ENCODE results near the gene UNC5CL.

UNC5CL gene

GRCh38 chr6:40998661-40999060 is 40.4 kb downstream of the UNC5CL start:
- Histone ChIP-seq H3K4me3 (replicated peaks; ENCODE audit: insufficient read depth, low read length) (no peak overlapping the region), H3K27me3 (ENCODE audit: insufficient read depth, poor library complexity, severe bottlenecking) (peaks cover 2% of the 10 kb centered on the region), H3K27ac (replicated peaks) (no peak overlapping the region)
- DNase-seq (ENCODE audit: low read depth in 1 of 2, low spot score in 1 of 2): no peak
- TF ChIP-seq SPI1 (IDR thresholded peaks at IDR 0.05; ENCODE audit: borderline replicate concordance, low read depth) (no peak), GABPA (IDR thresholded peaks at IDR 0.05; ENCODE audit: low read depth) (no peak), POLR2AphosphoS5 (IDR thresholded peaks at IDR 0.05; ENCODE audit: low read depth) (no peak), CTCF (IDR thresholded peaks at IDR 0.05; ENCODE audit: insufficient read depth, low read length) (no peak)
- TF ChIP-seq, protein P1, sequence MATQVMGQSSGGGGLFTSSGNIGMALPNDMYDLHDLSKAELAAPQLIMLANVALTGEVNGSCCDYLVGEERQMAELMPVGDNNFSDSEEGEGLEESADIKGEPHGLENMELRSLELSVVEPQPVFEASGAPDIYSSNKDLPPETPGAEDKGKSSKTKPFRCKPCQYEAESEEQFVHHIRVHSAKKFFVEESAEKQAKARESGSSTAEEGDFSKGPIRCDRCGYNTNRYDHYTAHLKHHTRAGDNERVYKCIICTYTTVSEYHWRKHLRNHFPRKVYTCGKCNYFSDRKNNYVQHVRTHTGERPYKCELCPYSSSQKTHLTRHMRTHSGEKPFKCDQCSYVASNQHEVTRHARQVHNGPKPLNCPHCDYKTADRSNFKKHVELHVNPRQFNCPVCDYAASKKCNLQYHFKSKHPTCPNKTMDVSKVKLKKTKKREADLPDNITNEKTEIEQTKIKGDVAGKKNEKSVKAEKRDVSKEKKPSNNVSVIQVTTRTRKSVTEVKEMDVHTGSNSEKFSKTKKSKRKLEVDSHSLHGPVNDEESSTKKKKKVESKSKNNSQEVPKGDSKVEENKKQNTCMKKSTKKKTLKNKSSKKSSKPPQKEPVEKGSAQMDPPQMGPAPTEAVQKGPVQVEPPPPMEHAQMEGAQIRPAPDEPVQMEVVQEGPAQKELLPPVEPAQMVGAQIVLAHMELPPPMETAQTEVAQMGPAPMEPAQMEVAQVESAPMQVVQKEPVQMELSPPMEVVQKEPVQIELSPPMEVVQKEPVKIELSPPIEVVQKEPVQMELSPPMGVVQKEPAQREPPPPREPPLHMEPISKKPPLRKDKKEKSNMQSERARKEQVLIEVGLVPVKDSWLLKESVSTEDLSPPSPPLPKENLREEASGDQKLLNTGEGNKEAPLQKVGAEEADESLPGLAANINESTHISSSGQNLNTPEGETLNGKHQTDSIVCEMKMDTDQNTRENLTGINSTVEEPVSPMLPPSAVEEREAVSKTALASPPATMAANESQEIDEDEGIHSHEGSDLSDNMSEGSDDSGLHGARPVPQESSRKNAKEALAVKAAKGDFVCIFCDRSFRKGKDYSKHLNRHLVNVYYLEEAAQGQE (IDR thresholded peaks at IDR 0.05; ENCODE audit: insufficient replicate concordance, low read depth): no peak

GRCh38 chr6:40997234-40997957 is 41.6 kb downstream of the UNC5CL start:
- TF ChIP-seq CTCF (IDR thresholded peaks at IDR 0.05; ENCODE audit: insufficient read depth, low read length) (no peak), SPI1 (IDR thresholded peaks at IDR 0.05; ENCODE audit: borderline replicate concordance, low read depth) (no peak), GABPA (IDR thresholded peaks at IDR 0.05; ENCODE audit: low read depth) (no peak), POLR2AphosphoS5 (IDR thresholded peaks at IDR 0.05; ENCODE audit: low read depth) (no peak)
- TF ChIP-seq, protein P1 (IDR thresholded peaks at IDR 0.05; ENCODE audit: insufficient replicate concordance, low read depth): no peak
- DNase-seq (ENCODE audit: low read depth in 1 of 2, low spot score in 1 of 2): no peak
- Histone ChIP-seq H3K4me3 (replicated peaks; ENCODE audit: insufficient read depth, low read length) (no peak overlapping the region), H3K27me3 (ENCODE audit: insufficient read depth, poor library complexity, severe bottlenecking) (no peaks in the 10 kb centered on the region), H3K27ac (replicated peaks) (no peak overlapping the region)

GRCh38 chr6:40996591-40997233 is 42.3 kb downstream of the UNC5CL start:
- H3K27ac ChIP-seq (replicated peaks): no peak overlapping the region
- no peak for DNase-seq (ENCODE audit: low read depth in 1 of 2, low spot score in 1 of 2)
- H3K27me3 ChIP-seq (ENCODE audit: insufficient read depth, poor library complexity, severe bottlenecking): no peaks in the 10 kb centered on the region
- H3K4me3 ChIP-seq (replicated peaks; ENCODE audit: insufficient read depth, low read length): no peak overlapping the region
- no peak for TF ChIP-seq CTCF (IDR thresholded peaks at IDR 0.05; ENCODE audit: insufficient read depth, low read length)
- TF ChIP-seq, protein P1 (IDR thresholded peaks at IDR 0.05; ENCODE audit: insufficient replicate concordance, low read depth): no peak
- TF ChIP-seq POLR2AphosphoS5 (IDR thresholded peaks at IDR 0.05; ENCODE audit: low read depth): no peak
- TF ChIP-seq GABPA (IDR thresholded peaks at IDR 0.05; ENCODE audit: low read depth): no peak
- TF ChIP-seq SPI1 (IDR thresholded peaks at IDR 0.05; ENCODE audit: borderline replicate concordance, low read depth): no peak
